ENCODE measurements around the gene OSBP.
"Not testable (repeated sequence)": the region's sequence is repeated elsewhere in the genome, so short reads cannot be mapped to it uniquely, and the experiment has no call there.

The OSBP gene

GRCh38 chr11:59626969-59627368, 11.4 kb upstream of the OSBP start:
- not testable (repeated sequence) for H3K4me3 ChIP-seq (ENCODE audit: extremely low read depth, insufficient read depth, low read length, poor library complexity, severe bottlenecking); H3K36me3 ChIP-seq (ENCODE audit: control insufficient read depth, insufficient read depth, low read length); H3K4me1 ChIP-seq (ENCODE audit: control insufficient read depth, insufficient read depth, low read length, poor library complexity, severe bottlenecking); H3K27ac ChIP-seq (ENCODE audit: low read depth, low read length, severe bottlenecking); H3K9me3 ChIP-seq (ENCODE audit: control insufficient read depth, low read length)
- WGBS, 2 experiments (ENCODE audit: insufficient coverage in 2 of 2), result 100% methylated on average over 3 of the region's 4 CpGs; no CpG with 5 or more reads in 1 of the 2 experiments

- H3K36me3 ChIP-seq (ENCODE audit: control insufficient read depth, insufficient read depth, low read length), result no peaks in the 10 kb centered on the region
- H3K9me3 ChIP-seq (ENCODE audit: control insufficient read depth, low read length), result no peaks in the 10 kb centered on the region
- no peak overlapping the region for H3K4me3 ChIP-seq (ENCODE audit: extremely low read depth, insufficient read depth, low read length, poor library complexity, severe bottlenecking)
- no peaks in the 10 kb centered on the region for H3K4me1 ChIP-seq (ENCODE audit: control insufficient read depth, insufficient read depth, low read length, poor library complexity, severe bottlenecking)
- WGBS, 2 experiments (ENCODE audit: insufficient coverage in 2 of 2), result no CpG with 5 or more reads among the region's 3 CpGs
- H3K27ac ChIP-seq (ENCODE audit: low read depth, low read length, severe bottlenecking), result no peak overlapping the region
Measured at GRCh38 chr11:59625703-59626102, 10.1 kb upstream of the OSBP start.

- WGBS, 2 experiments (ENCODE audit: insufficient coverage in 2 of 2), result no CpG with 5 or more reads among the region's 1 CpG
- no peaks in the 10 kb centered on the region for H3K9me3 ChIP-seq (ENCODE audit: control insufficient read depth, low read length)
- H3K4me3 ChIP-seq (ENCODE audit: extremely low read depth, insufficient read depth, low read length, poor library complexity, severe bottlenecking), result no peak overlapping the region
- no peak overlapping the region for H3K27ac ChIP-seq (ENCODE audit: low read depth, low read length, severe bottlenecking)
- peaks cover 6% of the 10 kb centered on the region for H3K4me1 ChIP-seq (ENCODE audit: control insufficient read depth, insufficient read depth, low read length, poor library complexity, severe bottlenecking)
- H3K36me3 ChIP-seq (ENCODE audit: control insufficient read depth, insufficient read depth, low read length), result peaks cover 5% of the 10 kb centered on the region
Measured at GRCh38 chr11:59617876-59618275, 2.3 kb upstream of the OSBP start.

GRCh38 chr11:59616396-59616982, 915 bp upstream of the OSBP start:
- WGBS, 2 experiments (ENCODE audit: insufficient coverage in 2 of 2), result 1 to 3% methylated on average over 13 to 15 of the region's 18 CpGs
- Histone ChIP-seq H3K9me3 (ENCODE audit: control insufficient read depth, low read length) (no peaks in the 10 kb centered on the region), H3K4me3 (ENCODE audit: extremely low read depth, insufficient read depth, low read length, poor library complexity, severe bottlenecking) (peak overlapping the region; percentile 93), H3K27ac (ENCODE audit: low read depth, low read length, severe bottlenecking) (peak overlapping the region; percentile 95), H3K4me1 (ENCODE audit: control insufficient read depth, insufficient read depth, low read length, poor library complexity, severe bottlenecking) (peaks cover 10% of the 10 kb centered on the region), H3K36me3 (ENCODE audit: control insufficient read depth, insufficient read depth, low read length) (peaks cover 12% of the 10 kb centered on the region)

GRCh38 chr11:59615120-59615636, 396 bp downstream of the OSBP start:
- 0 to 1% methylated on average over 36 to 39 of the region's 51 CpGs for WGBS, 2 experiments (ENCODE audit: insufficient coverage in 2 of 2)
- peaks cover 10% of the 10 kb centered on the region for H3K4me1 ChIP-seq (ENCODE audit: control insufficient read depth, insufficient read depth, low read length, poor library complexity, severe bottlenecking)
- peaks cover 18% of the 10 kb centered on the region for H3K36me3 ChIP-seq (ENCODE audit: control insufficient read depth, insufficient read depth, low read length)
- peak overlapping the region; percentile 95 for H3K27ac ChIP-seq (ENCODE audit: low read depth, low read length, severe bottlenecking)
- peak overlapping the region; percentile 93 for H3K4me3 ChIP-seq (ENCODE audit: extremely low read depth, insufficient read depth, low read length, poor library complexity, severe bottlenecking)
- H3K9me3 ChIP-seq (ENCODE audit: control insufficient read depth, low read length), result no peaks in the 10 kb centered on the region

GRCh38 chr11:59614277-59615119, 1.1 kb downstream of the OSBP start:
- H3K4me3 ChIP-seq (ENCODE audit: extremely low read depth, insufficient read depth, low read length, poor library complexity, severe bottlenecking), result peak overlapping the region; percentile 93
- no peaks in the 10 kb centered on the region for H3K9me3 ChIP-seq (ENCODE audit: control insufficient read depth, low read length)
- peaks cover 25% of the 10 kb centered on the region for H3K36me3 ChIP-seq (ENCODE audit: control insufficient read depth, insufficient read depth, low read length)
- 17 to 25% methylated on average over 11 to 12 of the region's 13 CpGs for WGBS, 2 experiments (ENCODE audit: insufficient coverage in 2 of 2)
- peak overlapping the region; percentile 95 for H3K27ac ChIP-seq (ENCODE audit: low read depth, low read length, severe bottlenecking)
- peaks cover 10% of the 10 kb centered on the region for H3K4me1 ChIP-seq (ENCODE audit: control insufficient read depth, insufficient read depth, low read length, poor library complexity, severe bottlenecking)

GRCh38 chr11:59611570-59612565, 3.7 kb downstream of the OSBP start:
- WGBS, 2 experiments (ENCODE audit: insufficient coverage in 2 of 2), result 91 to 97% methylated on average over 5 to 6 of the region's 6 CpGs
- H3K4me3 ChIP-seq (ENCODE audit: extremely low read depth, insufficient read depth, low read length, poor library complexity, severe bottlenecking), result no peak overlapping the region
- peaks cover 51% of the 10 kb centered on the region for H3K36me3 ChIP-seq (ENCODE audit: control insufficient read depth, insufficient read depth, low read length)
- no peaks in the 10 kb centered on the region for H3K9me3 ChIP-seq (ENCODE audit: control insufficient read depth, low read length)
- H3K4me1 ChIP-seq (ENCODE audit: control insufficient read depth, insufficient read depth, low read length, poor library complexity, severe bottlenecking), result peaks cover 10% of the 10 kb centered on the region
- H3K27ac ChIP-seq (ENCODE audit: low read depth, low read length, severe bottlenecking), result no peak overlapping the region

- Histone ChIP-seq H3K4me3 (ENCODE audit: extremely low read depth, insufficient read depth, low read length, poor library complexity, severe bottlenecking) (no peak overlapping the region), H3K9me3 (ENCODE audit: control insufficient read depth, low read length) (no peaks in the 10 kb centered on the region), H3K4me1 (ENCODE audit: control insufficient read depth, insufficient read depth, low read length, poor library complexity, severe bottlenecking) (peaks cover 10% of the 10 kb centered on the region), H3K36me3 (ENCODE audit: control insufficient read depth, insufficient read depth, low read length) (peaks cover 67% of the 10 kb centered on the region), H3K27ac (ENCODE audit: low read depth, low read length, severe bottlenecking) (no peak overlapping the region)
- 93 to 100% methylated on average over 6 to 7 of the region's 7 CpGs for WGBS, 2 experiments (ENCODE audit: insufficient coverage in 2 of 2)
Measured at GRCh38 chr11:59610289-59610688, 5.3 kb downstream of the OSBP start.

- Histone ChIP-seq H3K4me1 (ENCODE audit: control insufficient read depth, insufficient read depth, low read length, poor library complexity, severe bottlenecking) (peaks cover 4% of the 10 kb centered on the region), H3K9me3 (ENCODE audit: control insufficient read depth, low read length) (no peaks in the 10 kb centered on the region), H3K27ac (ENCODE audit: low read depth, low read length, severe bottlenecking) (no peak overlapping the region), H3K4me3 (ENCODE audit: extremely low read depth, insufficient read depth, low read length, poor library complexity, severe bottlenecking) (no peak overlapping the region), H3K36me3 (ENCODE audit: control insufficient read depth, insufficient read depth, low read length) (peaks cover 85% of the 10 kb centered on the region)
- WGBS, 2 experiments (ENCODE audit: insufficient coverage in 2 of 2), result 93 to 95% methylated on average over 2 to 4 of the region's 6 CpGs
Measured at GRCh38 chr11:59607703-59608454, 7.7 kb downstream of the OSBP start.

- no peaks in the 10 kb centered on the region for H3K9me3 ChIP-seq (ENCODE audit: control insufficient read depth, low read length)
- peaks cover 99% of the 10 kb centered on the region for H3K36me3 ChIP-seq (ENCODE audit: control insufficient read depth, insufficient read depth, low read length)
- H3K27ac ChIP-seq (ENCODE audit: low read depth, low read length, severe bottlenecking), result no peak overlapping the region
- H3K4me3 ChIP-seq (ENCODE audit: extremely low read depth, insufficient read depth, low read length, poor library complexity, severe bottlenecking), result no peak overlapping the region
- WGBS, 2 experiments (ENCODE audit: insufficient coverage in 2 of 2), result 96 to 100% methylated on average over 2 to 4 of the region's 6 CpGs
- H3K4me1 ChIP-seq (ENCODE audit: control insufficient read depth, insufficient read depth, low read length, poor library complexity, severe bottlenecking), result no peaks in the 10 kb centered on the region
Measured at GRCh38 chr11:59602432-59602831, 13.1 kb downstream of the OSBP start.

Data from mesodermal cell (in vitro differentiated cells).